Spleen (tissue), 7 donors: Measurements from ENCODE around the gene BOD1L1.

Source experiments
- POLR2A ChIP-seq, 3 donors: fragments of 450-650 bp; IDR thresholded peaks; one replicate each; pipeline ENCODE4 v1.5.1; 2017; ENCODE audit warnings: antibody characterized with exemption in 3 of 3, mild to moderate bottlenecking in 1 of 3
- TF ChIP-seq, protein P1 (sequence below), 11 experiments: fragments of 200-600 bp in 7 of 11; fragments of 450-650 bp in 4 of 11; sonication (generic) in 4 of 11; IDR thresholded peaks in 8 of 11; conservative IDR thresholded peaks in 3 of 11; 1 replicate in 7 of 11; 2 replicates in 4 of 11; pipeline versions ENCODE4 v1.4.0 to v1.8.0; 2016 to 2021; ENCODE audit warnings: antibody characterized with exemption in 11 of 11, inconsistent platforms in 4 of 11, mild to moderate bottlenecking in 1 of 11
- donor health status: DM: no; HTN: no; CAD: no; lungs with moderate emphysema.
- donor health status: DM: no; HTN: no; CAD: no.
- donor health status: DM: no; HTN: no; CAD: no.

- no peak for TF ChIP-seq POLR2A (IDR thresholded peaks at IDR 0.05)
- TF ChIP-seq, protein P1, sequence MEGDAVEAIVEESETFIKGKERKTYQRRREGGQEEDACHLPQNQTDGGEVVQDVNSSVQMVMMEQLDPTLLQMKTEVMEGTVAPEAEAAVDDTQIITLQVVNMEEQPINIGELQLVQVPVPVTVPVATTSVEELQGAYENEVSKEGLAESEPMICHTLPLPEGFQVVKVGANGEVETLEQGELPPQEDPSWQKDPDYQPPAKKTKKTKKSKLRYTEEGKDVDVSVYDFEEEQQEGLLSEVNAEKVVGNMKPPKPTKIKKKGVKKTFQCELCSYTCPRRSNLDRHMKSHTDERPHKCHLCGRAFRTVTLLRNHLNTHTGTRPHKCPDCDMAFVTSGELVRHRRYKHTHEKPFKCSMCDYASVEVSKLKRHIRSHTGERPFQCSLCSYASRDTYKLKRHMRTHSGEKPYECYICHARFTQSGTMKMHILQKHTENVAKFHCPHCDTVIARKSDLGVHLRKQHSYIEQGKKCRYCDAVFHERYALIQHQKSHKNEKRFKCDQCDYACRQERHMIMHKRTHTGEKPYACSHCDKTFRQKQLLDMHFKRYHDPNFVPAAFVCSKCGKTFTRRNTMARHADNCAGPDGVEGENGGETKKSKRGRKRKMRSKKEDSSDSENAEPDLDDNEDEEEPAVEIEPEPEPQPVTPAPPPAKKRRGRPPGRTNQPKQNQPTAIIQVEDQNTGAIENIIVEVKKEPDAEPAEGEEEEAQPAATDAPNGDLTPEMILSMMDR (IDR thresholded peaks at IDR 0.05 in 8 of 11, conservative IDR thresholded peaks at IDR 0.05 in 3 of 11) = no peak
Observed at GRCh38 chr4:13627178-13627605, 333 bp downstream of the BOD1L1 start.
